HG03280 (cell line): ENCODE data around the gene KCNIP3.

Source experiments
- ATAC-seq: cut with Tn5 transposase; IDR thresholded peaks from one replicate; pipeline ENCODE4 v1.9.1; 2021; ENCODE audit warnings: mild to moderate bottlenecking, moderate library complexity; ENCODE audit not compliant: unreplicated experiment

The KCNIP3 gene

DNA sequence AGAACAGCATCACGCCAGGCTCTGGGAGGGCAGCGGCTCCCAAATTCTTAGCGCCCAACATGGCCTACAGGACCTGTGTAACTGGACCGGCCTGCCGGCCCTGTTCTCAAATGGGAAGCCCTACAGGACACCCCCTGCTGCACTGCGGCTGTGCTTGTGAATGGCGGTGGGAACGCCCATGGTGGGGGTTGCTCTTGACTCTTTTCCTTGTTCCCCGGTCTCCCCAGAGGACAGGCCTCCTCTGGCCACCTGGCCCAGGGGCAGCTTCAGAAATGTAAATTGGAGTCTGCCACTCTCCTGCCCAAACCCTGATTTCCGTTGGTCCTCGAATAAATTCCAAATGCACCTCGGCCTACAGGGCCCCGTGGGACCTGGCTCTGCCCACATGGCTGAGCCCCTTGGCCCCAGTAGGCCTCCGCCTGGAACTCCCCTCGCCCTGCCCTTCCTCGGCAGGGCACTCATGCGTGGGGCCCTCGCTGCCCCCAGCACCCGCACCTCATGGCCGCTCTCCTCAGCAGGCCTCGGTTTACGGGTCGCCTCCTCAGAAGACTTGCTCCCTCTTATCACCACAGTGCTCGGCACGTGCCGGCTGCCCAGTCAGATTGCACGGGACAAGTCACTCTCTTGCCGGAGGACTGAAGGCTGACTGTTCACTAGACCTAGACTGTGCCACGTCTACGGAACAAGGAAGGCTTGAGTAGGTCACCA lies 29.4 kb downstream of the KCNIP3 start:
- no peak for ATAC-seq

DNA sequence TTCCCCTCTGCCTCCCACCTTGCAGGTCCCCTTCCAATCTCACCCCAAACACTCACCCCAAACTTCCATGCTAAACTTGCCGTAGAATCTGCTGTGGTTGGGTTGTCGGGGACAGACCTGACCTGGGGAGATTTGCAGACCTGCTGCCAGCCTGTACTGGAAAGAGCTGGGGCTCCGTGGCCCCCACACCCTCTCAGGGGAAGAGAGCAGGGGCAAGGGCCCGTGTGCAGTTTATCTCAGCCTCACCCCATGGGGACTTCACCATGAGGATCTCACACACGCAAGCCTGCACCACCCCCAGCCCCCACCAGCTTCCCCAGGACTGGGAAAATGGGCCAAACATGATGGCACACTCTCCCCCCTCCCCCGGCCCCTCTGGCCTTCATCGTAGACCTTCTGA lies 30.7 kb downstream of the KCNIP3 start:
- no peak for ATAC-seq

DNA sequence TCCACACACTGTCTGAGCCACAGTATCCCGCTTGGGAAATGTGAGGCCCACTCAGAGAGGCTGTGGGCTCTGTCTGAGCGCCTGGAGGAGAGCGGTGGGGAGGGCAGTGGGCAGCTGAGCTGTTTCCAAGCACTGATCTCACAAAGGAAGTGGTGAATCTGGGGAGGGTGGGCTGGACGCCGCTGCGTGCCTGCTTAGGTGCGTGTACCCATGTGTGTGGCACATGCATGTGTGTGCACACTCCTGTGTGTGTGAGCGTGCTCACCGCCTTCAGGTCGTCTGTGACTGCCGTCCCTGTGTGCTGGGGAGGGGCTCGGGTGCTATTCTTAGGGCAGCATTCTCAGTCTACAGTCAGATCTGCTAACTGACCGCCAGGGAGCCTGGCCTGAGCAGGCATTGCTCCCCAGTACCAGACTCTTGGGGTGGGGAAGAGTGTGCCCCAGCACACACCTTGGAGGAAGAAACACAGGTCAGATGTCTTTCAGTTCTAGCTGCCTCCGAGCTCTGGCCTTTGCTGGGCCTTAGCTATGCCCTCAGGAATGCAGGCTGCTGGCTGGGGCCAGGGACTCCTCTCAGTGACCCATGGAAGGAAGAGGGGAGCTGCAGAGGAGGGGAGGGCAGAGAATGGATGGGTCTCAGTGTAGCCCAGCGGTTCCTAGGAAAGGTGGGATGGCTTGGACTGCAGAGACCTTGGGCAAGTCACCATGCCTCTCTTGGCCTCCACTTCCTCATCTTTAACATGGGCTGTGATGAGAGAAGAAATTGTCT lies 31.4 kb downstream of the KCNIP3 start:
- ATAC-seq: no peak

DNA sequence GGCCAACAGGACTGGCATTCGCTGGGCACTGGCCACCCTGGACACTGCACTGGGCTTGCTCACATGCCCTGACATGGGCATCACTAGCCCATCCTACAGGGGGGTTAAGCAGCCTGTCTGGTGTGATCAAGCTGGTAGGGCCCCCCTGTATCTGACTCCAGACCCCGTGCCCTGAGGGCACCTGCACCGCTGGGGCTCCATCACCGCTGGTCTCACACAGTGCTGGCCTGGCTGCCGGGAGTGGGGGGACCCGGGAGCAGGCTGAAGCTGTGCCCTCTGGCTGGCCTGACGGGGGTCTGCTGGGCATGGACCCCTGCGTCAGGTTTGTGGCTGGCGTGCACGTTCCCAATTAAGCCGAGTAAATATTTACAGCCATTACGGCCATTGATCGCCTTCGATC lies 32.3 kb downstream of the KCNIP3 start:
- ATAC-seq: no peak

DNA sequence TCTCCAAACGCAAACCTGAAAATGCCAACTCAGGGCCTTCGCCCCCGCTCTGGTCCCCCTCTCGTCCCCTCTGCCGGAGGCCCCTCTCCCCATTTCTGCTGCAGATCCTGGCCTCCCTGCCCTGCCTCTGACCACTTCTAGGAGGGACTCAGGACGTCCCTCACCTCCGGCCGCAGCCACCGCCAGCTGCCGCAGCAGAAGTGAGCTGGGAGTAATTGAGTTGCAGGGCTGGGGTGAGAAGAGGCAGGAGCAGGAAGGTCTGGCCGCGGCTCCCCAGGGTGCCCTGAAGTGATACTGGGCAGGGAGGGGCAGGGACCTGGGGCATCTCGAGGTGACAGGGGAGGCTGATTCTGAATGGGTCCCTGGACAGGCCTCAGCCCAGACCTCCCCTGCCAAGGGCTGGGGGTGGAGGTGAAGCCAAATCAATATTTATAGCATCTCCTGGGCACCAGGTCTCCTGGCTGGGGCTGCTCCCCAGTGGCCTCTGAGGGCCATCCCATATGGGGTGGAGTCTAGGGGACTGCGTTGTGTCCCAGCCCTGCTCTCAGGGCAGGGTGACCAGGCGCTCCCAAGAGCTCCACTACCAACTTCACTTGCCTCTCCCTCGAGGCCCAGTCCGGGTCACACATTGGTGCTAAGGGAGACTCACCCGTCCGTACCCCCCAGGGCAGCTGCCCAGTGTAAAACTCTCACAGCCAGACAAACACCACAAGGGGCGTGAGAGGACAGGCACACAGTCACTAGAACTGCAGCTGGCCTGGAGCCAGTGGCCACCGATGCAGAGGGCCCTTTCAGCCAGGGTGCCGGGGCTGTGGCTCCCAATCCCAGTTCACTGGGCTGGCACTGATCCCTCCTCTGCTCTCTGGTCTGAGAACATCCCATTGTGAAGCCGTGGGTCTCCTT lies 33.0 kb downstream of the KCNIP3 start:
- ATAC-seq: no peak

DNA sequence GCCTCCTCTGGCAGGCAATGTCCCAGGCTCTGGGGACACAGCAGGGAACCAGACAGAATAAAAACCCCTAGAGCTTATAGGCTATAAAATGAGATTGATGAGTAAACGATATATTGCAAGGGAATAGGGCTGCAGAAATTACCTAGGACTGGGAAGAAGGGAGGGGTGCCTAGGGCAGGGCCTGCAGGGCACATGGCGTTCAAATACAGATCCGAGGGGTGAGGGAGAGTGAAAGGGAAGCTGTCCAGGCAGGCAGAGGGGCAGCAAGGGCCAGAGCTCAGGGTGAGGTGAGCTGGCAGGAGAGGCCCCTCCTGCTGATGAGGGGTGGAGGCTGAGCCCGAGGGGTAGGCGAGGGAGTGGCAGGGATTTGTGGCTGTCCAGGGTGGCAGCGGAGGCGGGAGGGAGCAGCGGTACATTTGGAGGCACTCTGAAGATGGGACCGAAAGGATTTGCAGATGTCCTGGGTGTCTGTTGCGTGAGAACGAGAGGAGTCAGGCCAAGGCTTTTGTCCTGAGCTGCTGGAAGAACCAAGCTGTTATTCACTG lies 33.7 kb downstream of the KCNIP3 start:
- no peak for ATAC-seq

DNA sequence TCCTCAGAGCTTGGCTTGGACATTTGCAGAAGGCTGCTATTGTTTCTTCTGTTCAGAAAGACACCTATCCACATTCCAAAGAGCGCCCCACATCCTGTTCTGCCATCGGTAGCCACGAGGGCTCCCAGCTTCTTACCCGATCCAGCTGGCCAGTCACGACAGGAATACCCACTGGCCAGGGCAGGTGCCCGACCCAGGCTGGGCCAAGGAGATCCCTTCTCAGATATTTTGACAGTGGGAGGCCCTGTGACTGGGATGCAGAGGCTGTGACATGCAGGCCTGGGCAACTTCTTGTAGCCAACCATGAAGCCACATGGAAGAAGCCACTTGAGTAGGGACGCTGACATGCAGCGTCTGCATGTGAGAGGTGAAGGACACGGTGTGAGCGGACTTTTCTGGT lies 34.5 kb downstream of the KCNIP3 start:
- no peak for ATAC-seq

DNA sequence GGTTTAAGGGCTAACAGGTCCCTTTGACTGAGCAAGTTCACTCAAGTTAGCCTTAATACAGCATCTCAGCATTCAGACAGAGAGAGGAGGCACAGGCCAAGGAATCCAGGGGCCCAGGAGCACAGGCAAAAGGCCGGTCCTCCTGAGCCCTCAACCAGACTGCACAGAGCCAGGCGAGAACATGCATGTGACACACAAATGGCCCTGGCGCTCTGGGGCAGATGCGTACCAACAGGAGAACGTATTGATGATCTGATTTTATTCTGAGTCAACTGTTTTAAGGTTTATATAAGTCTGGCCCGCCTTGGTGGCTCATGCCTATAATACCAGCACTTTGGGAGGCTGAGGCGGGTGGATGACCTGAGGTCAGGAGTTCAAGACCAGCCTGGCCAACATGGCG lies 34.9 kb downstream of the KCNIP3 start:
- no peak for ATAC-seq

DNA sequence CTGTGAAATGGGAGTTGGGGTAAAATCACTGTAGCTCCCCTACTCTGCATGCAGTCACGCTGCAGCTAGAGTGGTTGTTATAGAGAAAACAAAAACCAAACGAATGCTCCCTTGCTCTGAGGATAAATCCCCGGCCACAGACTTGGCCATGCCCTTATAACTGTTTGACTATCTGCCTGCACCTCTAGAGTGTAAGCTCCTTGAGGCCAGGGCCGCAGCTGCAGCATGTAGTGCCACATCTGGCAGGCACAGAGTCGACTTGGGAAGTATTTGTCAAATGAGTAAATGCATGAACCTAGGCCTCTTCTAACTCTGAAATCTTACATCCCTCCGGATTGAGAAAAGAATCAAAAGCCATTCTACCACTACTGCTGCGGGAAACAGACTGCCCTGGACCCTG lies 35.9 kb downstream of the KCNIP3 start:
- ATAC-seq: no peak

DNA sequence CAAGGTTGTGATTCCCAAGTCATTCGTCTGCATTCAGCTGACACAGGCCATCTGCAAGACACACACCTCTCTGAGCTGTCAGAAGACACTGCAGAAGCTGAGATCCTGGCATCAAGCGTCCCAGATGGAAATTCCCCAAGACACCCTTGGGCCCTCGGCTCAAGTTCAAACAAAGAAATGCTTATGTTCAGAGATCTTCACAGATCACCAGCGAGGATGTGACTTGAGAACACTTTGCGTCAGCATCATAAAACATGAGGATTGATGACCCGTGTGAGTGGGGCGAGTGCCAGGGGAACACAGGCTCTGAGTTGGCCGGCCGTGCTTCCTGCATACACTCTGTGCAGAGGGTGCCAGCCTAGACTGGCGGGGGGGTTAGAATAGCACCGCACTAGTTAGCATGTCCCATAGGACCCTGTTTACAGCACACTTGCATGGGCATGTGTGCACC lies 36.8 kb downstream of the KCNIP3 start:
- ATAC-seq: no peak

DNA sequence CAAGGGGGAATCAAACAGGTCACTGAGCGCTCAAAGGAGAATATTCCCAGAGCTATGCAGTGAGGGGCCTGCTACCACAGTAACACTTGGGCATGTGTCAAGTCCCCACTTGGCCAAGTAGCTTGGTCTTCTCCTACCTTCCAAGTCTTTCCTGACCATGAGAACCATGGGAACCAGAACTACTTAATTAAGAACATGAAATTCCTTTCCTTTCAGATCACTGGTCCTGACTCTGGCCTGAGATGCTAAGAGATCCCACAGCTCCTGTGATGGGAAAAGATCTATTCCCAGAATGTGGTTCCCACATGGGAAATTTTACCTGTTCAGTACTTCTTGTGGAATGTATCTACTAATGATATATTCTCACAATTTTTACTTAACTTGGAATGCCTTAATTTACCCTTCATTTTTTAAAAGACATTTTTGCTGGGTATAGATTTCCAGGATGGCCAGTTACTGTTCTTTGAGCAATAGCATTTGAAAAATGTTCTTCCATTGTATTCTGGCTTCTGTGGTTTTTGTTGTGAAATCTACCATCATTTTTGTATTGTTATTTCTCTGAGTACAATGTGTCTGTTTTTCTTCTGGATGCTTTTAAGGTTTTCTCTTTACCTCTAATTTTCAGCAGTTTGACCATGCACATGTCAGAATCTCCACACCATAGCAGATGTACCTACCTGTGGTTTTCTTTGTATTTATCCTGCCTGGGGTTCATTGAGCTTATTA lies 37.9 kb downstream of the KCNIP3 start:
- ATAC-seq: no peak

DNA sequence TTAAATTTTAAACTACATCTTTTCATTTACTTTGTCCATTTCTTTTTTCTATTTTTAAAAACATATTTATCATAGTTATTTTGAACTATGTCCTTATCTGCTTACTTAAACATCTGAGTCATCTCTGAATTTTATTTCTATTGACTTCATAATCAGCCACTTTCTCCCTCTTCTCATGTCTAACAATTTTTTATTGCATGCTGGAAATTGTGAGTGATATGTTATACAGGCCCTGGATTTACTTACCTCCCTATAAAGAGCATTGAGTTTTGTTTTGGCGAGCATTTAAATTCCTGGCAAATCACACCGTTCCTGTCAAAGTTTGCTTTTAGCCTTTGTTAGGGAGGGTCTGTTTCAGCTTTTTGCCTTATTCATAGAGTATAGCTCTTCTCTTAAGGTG lies 39.3 kb downstream of the KCNIP3 start:
- ATAC-seq: no peak

DNA sequence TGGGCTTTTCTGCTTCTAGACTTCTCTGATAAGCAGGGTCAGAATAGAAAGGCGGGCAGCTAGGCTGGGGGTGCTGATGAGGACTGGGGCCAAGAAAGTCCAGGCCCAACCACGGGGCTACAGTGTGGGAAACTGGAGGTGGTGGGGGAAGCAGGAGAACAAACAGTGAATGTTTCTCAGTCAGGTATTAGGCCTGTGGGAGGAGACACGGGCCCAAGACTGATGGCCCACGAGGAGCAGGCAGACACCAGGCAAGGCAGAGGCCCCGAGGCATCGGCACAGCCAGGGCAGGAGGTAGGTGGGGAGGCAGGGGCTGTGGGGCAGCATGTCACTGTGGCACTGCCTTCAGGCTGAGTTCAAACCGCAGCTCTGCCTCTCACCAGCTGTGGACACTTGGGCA lies 40.7 kb downstream of the KCNIP3 start:
- ATAC-seq: no peak

DNA sequence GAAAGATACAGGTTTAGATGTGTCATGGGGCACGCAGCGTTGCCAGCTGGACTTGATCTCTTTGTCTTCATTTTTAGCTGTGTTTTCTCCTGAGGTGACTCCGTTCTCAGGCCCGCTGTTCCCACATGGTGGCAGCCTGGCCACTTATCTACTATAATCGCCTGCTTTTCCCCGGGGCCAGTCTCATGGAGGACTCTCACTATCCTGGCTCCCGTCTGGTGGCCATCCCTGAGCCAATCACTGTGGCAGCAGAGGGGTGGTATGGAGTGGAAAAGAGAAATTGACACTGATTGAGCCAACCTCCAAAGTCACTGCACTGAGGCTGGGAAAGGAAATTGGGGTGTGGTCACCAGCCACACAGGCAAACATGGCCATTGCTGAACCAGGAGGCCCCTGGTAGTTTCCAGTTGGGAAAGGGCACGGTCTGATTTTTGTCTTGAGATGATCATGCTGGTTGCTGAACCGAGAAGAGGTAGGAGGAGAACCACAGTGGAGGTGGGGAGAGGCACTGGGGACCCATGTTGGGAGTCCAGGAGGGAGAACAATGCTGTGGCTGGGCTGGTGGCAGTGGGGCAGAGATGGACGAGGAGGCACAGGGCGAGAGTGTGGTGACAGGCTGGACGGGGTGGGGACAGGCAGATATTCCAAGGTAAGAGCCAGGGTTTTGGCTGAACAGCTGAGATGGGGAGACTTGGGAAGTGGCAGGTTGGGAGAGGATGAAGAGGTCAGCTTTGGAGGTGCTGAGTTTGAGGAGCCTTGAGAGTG lies 45.6 kb downstream of the KCNIP3 start:
- ATAC-seq: no peak

DNA sequence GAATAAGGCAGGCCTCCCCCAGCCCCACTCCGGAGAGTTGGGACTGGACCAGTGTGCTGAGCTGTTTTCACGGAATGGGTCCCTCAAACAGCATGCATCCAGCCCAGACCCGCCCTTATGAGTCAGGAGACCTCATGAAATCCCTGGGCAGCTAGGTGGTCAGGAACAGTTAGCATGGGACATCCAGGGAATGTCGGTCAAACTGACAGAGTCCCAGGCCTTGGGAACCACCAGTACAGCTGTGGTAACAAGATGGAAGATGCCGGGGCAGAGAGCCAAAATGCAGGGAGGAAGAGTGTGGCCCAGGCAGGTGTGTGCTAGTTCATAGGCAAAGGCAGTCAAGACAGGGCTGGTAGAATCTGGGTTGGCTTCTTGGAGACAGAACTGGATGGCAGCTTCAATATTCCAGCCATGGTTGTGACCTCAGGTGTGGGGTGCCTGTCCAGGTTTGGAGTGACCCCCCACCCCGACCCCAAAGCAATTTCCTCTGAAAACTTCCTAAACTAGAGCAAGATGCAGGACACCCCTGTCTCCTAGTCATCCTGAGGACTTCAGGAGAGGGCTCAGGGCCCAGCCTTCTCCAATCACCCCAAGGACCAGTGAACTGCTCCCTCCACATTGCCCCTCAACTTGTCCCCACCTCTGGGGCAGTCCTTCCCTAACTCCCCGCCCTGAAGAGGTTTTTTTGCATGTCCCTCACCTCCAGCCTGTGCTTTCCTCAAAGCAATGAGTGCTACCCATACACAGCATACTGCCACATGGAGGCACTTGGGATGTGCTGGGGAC lies 46.5 kb downstream of the KCNIP3 start:
- no peak for ATAC-seq

DNA sequence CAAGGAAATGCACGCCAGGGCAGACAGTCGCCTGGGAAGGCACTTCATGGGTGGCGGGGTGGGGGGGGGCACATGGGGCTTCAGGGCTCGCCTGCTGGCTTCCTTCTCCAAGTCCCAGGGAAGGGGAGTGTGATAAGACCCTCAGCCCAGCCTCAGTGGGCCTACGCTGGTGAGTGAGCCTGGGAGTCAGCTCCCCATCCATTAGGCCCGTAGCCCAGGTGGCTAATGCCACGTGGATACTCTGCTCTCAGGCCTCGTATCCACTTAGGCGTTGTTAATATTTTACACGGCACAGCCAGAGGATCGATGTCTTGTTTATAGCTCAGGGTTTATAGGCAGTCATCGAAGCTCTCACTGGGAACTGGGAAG lies 47.1 kb downstream of the KCNIP3 start:
- no peak for ATAC-seq

DNA sequence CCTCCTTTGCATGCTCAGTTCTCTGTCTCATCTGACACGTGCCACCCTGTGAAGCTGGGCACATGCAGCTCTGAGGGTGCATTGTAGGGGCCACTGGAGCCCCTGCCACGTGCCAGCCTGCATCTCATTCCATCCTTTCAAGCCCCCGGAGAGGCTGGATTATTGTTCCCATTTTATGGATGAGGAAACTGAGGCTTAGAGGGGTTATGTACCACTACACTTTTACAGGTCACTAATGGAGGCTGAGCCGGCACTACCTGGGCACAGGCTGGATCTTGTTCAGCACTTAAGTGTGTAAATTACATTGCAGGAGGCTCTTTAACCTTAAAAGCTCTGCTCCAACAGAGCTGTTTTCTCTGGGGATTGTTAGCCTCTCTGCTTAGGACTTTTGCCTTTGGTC lies 47.5 kb downstream of the KCNIP3 start:
- no peak for ATAC-seq

DNA sequence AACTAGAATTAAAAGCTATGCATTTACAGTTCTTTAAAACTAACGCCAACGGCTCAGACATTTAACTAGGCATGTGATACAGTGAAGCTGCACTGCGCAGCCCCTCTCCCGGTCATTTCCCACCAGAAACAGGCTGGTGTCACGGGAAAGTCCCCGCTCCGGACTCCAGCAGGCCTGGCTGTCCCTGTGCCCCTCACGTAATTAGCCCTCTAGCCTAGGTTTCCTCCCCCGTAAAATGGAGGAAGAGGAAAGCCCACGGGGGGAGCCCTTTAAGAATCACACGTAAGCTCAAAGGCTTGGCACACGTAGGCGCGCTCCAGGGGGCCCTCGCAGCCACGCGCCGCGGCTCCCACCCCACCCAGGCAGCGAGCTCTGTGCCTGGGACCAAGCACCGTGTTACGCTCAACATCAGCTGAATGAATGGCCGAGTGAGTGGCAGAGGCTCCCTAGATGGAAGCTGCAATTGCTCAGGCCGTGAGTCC lies 48.0 kb downstream of the KCNIP3 start:
- ATAC-seq: peak; percentile 11
